8988T (cell line): ENCODE data around the gene TBX4.
A peak's percentile ranks its signal among the peaks of the same experiment; 100 is the strongest.
"Not testable (repeated sequence)": the region's sequence is repeated elsewhere in the genome, so short reads cannot be mapped to it uniquely, and the experiment has no call there.

Experiments
- DNase-seq: peaks from one replicate; pipeline ENCODE4 v3.0.0; 2011

The TBX4 gene

GRCh38 chr17:61413661-61414126 lies 38.5 kb upstream of the TBX4 start:
- no peak for DNase-seq

- DNase-seq, result no peak
Observed at GRCh38 chr17:61414141-61414935, 37.9 kb upstream of the TBX4 start.

GRCh38 chr17:61414936-61415251 lies 37.3 kb upstream of the TBX4 start:
- no peak for DNase-seq

DNA sequence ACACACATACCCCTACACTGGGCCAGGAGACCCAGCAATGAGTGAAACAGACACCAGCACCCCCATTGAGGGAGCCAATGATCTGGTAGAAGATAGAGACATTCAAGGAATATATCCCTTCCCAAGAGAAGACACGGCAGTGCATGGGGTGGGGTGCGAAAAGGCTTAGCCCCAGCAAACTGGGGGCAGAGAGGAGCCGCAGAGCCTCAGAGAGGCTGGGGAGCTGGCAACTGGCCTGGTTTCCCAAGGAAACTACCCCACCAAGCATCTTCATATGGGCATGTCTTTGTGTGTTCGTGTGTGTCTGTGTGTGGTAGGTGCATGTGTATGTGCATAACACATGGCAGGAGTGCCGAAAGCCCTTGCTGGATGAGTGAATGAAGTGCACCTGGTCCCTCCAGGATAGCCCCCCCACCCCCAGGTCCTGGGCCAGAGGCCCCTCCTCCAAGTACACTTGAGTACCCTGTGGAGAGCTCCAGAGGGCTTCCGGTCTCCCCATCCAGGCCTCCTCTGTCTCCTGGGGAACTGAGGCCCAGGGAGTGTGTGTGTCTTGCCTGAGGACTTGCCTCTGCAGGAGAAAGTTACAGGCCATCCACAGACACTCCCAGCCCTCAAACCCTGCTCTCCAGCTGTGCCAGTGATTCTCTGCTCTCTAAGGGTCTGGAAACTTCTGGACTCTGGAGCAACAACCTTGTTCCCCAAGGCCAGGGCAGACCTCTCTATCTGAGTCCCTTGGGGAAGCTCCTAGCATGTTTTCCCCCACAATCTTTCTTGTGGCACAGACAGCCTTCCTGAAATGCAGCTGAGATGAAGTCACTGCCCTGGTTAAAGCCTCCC lies 36.6 kb upstream of the TBX4 start:
- DNase-seq, result no peak

GRCh38 chr17:61416211-61416539 lies 36.0 kb upstream of the TBX4 start:
- no peak for DNase-seq

DNA sequence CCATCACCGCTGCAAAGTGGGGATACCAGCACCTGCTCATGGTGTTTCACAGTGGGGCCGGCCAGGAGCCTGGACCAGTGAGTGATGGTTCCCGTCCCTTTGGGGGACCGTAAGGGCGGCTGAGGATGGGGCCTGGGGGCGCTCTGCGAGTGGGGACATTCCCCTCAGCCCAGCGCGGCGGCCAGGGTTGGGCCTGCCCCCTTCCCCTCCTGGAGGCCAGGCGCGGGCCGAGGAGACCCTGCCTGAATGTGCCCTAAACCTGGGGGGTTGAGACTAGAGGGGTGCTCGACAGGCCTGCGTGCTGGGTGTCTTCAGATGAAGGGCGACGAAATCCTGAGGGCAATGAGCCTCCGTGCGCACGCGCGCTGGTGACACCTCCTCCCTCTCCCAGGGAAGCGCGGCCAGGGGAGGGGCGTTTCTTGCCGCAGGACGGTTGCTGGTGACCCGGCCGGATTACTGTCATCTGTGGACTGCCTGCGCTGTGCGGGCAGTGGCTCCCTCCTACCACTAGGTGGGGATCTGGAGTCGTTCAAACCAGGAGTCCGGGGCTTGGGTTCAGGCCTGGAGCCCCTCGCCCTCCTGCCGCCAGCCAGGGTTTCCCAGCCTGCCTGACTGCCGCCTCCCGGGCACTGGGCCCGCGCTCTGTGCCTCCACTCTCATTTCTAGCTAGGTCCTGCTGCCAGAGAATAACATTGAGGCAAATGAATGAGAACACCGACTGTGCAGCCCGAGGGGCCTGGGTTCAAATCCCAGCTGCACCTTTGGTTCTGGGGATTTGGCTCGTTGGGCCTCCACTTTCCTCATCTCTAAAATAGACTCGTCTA lies 35.5 kb upstream of the TBX4 start:
- peak; percentile 83 for DNase-seq

GRCh38 chr17:61418449-61418848 lies 33.8 kb upstream of the TBX4 start:
- no peak for DNase-seq

- DNase-seq, result no peak
Observed at GRCh38 chr17:61419496-61420046, 32.7 kb upstream of the TBX4 start.

DNA sequence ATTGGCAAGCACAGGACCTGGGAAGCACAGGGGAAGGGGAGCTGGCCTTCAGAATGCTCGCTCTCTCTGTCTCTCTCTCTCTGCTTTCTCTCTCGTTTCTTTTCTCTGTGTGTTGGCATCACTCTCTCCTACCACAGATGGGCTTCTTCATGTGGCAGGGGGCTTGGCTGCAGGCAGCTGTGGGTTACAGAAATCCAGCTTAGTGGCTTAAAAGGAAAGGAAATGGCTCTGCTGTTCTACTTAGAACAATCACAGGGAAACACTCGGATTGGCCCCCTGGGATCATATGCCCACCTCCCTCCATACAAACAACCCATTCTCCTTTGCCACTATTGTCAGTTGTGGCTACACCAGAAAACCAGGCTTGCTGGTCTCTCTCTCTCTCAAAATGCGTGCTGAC lies 32.2 kb upstream of the TBX4 start:
- DNase-seq, result no peak

DNA sequence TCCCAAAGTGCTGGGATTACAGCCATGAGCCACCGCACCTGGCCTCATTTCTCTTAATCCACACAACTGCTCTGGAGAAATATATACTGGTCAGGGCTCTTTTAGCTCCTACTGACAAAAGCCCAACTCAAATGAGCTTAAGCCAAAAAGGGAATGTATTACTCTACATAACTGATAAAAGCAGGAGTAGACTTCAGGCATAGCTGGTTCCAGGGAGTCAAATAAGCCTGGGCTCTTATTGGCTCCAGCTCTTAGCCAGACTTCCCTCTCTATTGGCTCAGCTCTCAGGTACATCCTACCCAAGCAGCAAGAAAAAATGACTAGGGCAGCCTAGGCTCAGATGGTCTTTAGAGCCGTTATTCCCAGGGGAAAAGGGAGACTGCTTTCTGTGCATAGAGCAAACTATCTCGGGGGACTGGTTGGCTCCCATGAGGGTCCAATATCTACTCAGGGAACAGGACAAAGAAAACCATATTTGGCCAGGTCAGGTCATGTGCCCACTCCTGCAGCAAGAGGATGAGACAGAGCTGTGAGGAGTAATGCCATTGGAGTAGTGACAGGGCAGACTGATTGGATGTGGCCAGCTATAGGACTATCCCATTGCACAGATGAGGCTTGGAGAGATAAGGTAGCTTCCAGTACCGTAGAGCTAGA lies 31.4 kb upstream of the TBX4 start:
- no peak for DNase-seq

- DNase-seq, result no peak
Observed at GRCh38 chr17:61421460-61421859, 30.8 kb upstream of the TBX4 start.

DNA sequence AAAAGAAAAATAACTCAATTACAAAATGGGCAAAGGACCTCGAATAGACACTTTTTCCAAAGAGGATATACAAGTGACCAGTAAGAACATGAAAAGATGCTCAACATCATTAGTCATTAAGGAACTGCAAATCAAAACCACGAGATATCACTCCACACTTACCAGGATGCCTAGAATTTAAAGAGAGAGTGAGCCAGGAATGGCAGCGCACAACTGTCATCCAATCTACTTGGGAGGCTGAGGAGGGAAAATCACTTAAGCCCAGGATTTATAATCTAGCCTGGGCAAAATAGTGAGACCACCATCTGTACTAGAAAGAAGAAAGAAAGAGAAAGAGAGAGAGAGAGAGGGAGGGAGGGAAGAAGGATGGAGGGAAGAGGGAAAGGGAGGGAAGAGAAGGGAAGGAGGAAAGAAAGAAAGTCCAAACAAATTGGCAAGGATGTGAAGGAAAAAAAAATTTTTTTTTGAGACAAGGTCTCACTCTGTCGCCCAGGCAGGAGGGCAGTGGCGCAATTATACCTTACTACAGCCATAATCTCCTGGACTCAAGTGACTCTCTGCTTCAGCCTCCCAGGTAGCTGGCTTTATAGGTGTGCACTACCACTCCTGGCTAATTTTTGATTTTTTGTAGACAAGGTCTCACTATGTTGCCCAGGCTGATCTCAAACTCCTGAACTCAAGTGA lies 30.0 kb upstream of the TBX4 start:
- DNase-seq, result no peak

GRCh38 chr17:61422869-61423268 lies 29.4 kb upstream of the TBX4 start:
- no peak for DNase-seq

DNA sequence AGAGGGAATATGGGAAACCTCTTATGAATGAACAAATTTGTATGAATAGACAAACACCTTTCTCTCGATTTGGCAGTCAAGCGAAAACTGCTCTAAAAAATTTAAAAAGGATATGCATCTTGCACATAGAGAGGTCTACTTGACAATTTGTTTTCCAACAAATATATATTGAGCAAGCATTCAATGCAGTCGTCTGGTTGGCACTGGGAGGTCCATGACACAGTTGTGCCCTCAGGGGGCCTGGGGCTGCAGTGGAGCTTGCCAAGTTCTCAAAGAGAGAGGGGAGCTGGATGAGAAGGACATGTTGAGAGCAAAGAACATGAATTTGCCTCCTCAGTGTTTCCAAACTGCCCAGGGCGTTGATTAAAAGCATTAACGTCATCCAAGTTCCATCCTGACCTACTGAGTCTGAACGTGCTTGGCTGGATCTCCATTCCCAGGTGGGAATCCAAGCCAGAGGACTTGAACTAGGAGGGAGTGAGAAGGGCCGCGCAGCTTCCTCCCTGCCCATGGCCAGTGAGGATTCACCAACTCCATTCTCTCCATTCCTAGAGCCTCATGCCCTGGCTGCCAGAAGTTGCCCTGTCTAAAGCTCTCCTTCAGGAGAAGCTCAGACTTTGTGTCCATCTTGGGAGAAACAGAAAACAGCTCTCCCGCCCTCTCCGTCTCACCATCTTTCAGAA lies 28.1 kb upstream of the TBX4 start:
- DNase-seq, result no peak

GRCh38 chr17:61425682-61426481 lies 26.3 kb upstream of the TBX4 start:
- no peak for DNase-seq

GRCh38 chr17:61426482-61427304 lies 25.5 kb upstream of the TBX4 start:
- no peak for DNase-seq

- DNase-seq, result no peak
Observed at GRCh38 chr17:61427567-61427966, 24.7 kb upstream of the TBX4 start.

- DNase-seq, result no peak
Observed at GRCh38 chr17:61429274-61429673, 22.9 kb upstream of the TBX4 start.

DNA sequence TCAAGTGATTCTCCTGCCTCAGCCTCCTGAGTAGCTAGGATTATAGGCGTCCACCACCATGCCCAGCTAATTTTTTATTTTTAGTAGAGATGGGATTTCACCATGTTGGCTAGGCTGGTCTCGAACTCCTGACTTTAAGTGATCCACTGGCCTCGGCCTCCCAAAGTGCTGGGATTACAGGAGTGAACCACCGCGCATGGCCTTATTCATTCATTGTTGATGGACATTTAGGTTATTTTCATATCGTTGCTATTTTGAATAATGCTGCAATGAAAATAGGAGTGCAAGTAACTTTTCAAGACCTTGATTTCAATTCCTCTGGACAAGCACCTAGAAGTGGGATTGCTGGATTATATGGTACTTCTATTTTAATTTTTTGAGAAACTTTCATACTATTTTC lies 22.4 kb upstream of the TBX4 start:
- not testable (repeated sequence) for DNase-seq
